Activated CD4-positive, alpha-beta T cell treated with anti-CD3 and anti-CD28 coated beads, Interleukin-2, amount 10 ng/mL, durations not matched to agents 7 days and 5 days (primary cell): ENCODE data around the gene SERTAD2. TPM values are rescaled to one million over a fixed set of nuclear protein-coding genes. Genes with fewer than 3 reads are reported as not detected.

ENCODE experiments used
- total RNA-seq, 2 experiments: library from RNA; stranded (reverse); gene quantifications; one replicate each; pipeline ENCODE4 v1.2.3, GENCODE V29; 2021

Gene SERTAD2
- total RNA-seq, 2 experiments from 2014 or later, result 16.9 to 18.7 TPM

Other genes with a start within 250 kb of the SERTAD2 start
- 1 to 10 TPM in 1 of 2 experiments, under 1 TPM in 1; 0.83 to 1.2 TPM for gene LGALSL, start 199.8 kb downstream of the SERTAD2 start, total RNA-seq
- gene AFTPH, start 129.6 kb downstream of the SERTAD2 start, total RNA-seq, result 10 to 100 TPM; 31.1 to 38.9 TPM